GM21717 (cell line): Measurements from ENCODE around the gene ACOT7.

Experiments used
- ATAC-seq: cut with Tn5 transposase; IDR thresholded peaks from one replicate; pipeline ENCODE4 v1.9.1; 2021; ENCODE audit warnings: mild to moderate bottlenecking, moderate library complexity; ENCODE audit not compliant: unreplicated experiment

ACOT7 gene

GRCh38 chr1:6294080-6294889 lies 99.3 kb downstream of the ACOT7 start:
- ATAC-seq: no peak

DNA sequence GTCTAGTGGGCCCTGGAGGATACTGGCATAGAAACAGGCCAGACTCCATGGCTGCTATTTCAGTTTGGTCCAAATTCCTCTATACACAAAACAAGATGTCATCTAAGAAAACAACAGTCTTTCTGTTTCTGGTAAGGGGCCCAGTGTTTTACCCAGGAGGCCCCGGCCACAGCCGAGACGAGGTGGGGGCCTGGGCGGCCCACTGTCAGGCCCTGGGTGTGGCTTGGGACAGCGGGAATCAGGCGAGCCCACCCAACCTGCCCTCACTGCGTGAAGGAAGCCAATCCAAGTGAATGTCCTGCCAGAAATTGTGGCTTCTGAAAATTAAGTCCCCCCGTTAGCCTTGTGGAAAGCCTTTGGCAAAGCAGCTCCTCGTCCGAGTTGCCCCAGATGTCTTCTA lies 101.5 kb downstream of the ACOT7 start:
- ATAC-seq: no peak

DNA sequence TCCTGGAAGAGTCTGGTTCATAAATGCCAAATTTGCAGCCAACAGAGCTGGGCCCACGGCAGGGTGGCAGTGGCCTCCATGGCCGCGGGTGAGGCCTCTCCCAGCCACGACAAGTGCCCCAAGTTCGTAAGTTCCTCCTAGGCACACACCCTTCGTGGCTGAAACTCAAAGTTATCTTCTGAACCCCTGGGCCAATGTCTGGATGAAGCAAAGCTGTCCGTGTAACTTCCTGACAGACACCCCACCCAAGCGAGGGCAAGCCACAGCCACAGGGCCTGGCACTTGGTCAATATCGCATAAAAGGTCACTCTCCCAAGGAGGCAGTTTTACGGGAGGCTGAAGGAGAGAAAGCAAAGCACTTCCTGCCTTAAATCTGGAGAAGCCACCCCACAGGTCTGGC lies 104.9 kb downstream of the ACOT7 start:
- ATAC-seq: no peak

DNA sequence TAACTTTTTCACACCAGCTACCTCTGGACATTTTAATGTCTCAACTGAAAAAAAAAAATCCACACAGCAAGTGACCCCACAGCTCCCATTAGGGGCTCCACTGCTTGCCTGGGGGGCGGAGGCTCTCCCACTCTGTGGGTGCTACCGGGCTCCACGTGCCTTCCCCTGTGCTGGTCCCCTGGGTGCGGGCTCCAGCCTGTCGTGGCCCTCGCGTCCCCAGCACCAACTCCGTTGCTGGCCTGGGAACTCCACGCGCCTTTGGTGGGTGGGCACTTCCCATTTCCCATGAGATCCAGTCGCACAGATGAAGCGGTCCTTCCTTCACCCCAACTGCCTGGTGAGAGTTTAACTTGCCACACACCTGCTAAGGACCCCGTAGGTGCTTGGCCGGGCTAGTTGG lies 105.5 kb downstream of the ACOT7 start:
- ATAC-seq: no peak

DNA sequence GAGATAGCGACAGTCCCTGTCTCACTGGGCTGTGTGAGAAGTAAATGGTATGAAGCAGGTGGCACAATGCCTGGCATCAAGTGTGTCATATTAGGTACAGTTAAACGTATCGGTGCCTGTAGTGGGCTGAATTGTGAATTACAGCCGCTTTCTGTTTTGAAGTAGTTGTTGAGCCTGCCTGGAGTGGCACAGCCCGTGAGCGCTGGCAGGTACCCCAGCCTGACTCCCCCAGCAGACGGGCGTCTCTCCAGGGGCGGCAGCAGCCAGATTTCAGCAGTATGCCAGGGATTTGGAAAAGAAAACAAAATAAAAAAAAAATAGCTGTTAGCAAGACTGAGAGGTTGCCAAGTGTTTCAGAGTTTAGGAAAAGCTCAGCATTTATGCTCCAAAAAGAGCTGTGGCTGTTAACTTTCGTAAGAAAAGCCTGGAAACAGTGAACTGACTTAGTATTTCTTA lies 106.1 kb downstream of the ACOT7 start:
- no peak for ATAC-seq

GRCh38 chr1:6287029-6287428 lies 106.5 kb downstream of the ACOT7 start:
- ATAC-seq: no peak

- no peak for ATAC-seq
These were observed 107.3 kb downstream of the ACOT7 start for GRCh38 chr1:6286266-6286665.

GRCh38 chr1:6285336-6285735 lies 108.2 kb downstream of the ACOT7 start:
- ATAC-seq: no peak

DNA sequence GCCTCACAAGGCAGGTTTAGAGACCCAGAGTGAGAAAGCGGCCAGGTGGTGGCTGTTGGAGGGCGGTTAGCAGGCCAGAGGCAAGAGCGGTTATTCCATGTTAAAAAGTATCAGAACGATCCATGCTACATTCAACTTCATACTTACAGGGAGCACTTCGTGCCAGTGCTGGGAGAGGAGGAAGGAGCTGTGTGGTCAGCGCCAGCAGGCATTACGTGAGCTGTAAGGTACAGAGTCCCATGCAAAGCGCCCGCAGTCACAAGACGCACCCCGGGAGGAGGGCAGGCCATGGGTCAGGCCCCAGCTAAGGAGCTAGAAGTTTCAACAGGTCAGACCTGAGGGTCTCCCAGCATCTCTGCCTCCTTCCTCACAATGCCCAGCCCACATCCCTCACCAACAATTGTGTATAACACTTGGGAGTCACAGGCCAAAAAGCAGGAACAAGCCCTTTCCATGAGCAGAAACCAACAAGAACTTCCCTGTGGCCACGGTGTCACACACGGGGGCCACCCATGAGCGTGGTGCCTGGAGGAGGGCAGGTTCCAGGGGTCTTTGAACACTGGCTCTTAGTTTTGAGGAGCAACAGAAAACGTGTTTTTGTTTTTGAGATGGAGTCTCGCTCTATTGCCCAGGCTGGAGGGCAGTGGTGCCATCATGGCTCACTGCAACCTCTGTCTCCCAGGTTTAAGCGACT lies 110.8 kb downstream of the ACOT7 start:
- ATAC-seq: no peak

DNA sequence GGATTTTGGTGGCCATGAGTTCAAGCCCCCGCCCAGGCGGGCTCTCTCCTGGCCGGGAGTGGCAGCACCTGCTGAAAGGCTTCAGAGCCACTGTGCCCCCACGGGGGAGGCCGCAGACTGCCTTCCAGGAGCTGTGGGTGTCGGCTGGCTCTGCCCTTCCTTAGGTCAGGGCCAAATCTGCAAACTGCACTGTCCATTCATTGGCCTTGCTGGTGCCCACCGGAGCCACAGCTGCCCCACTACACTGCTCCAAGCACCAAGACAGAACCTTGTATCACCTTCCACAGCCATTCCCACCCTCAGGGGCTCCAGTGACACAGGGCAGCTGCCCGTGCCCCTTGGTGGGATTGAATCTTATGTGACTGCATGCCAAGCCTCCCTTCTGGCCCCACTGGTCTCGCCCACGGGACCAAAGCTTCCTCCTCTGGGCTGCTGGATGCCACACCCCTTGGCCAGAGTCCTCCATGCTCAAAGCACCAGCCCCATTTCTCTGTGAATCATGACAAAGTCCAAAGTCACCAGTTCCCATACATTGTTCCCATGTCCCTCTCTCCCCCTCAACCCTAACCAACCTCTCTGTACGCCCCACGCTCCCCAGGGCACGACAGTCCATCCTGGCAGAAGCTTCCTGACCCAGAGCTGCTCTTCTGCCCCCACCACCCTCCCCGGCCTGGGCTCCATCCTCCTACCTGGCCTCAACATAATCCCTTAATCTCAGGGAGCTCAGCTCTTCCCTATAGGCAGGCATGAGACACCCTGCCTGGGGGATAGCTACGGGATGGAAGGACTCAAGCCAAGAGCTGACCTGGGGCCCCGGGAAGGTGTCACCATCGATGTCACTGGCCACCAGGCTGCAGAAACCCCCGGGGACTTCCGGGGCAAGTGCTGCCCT lies 111.8 kb downstream of the ACOT7 start:
- no peak for ATAC-seq

- no peak for ATAC-seq
These were observed 112.7 kb downstream of the ACOT7 start for GRCh38 chr1:6280761-6281451.

GRCh38 chr1:6279613-6280383 lies 113.8 kb downstream of the ACOT7 start:
- no peak for ATAC-seq

- no peak for ATAC-seq
These were observed 114.5 kb downstream of the ACOT7 start for GRCh38 chr1:6279066-6279465.

- no peak for ATAC-seq
These were observed 115.3 kb downstream of the ACOT7 start for GRCh38 chr1:6278263-6278662.

DNA sequence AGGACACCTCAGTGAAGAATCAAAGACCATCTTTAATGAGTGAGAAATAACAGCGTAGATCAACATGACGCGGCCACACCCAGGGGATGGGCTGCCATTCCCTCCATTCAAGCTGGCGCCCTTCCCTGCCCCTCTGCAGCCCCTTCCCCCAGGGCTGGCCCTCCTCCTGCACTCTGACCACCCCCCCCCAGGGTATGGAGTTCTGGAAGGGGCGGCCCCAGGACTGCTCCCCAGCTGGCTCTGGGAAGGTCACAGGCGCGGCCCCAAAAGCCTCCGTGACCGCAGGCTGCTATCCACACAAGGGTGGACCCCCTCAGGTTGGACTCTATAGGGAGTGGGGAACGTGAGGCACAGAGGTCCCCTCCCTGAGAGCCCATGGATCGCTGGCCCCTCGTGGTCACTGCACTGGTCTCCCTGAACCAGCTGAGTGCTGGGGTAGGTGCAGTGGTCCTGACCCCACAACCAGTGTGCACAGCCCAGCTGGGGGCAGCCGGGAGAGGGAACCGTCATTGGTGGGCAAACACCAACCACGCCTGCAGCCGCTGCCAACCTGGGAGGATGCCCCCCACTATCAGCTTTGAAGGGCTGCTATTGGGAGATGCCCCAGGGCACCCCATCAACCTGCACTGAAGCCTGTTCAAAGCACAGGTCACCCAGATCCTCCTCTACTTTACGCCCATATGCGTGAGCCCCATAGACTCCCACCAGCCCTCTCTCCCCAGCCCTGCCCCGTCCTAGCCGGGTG lies 116.6 kb downstream of the ACOT7 start:
- no peak for ATAC-seq

- no peak for ATAC-seq
These were observed 117.5 kb downstream of the ACOT7 start for GRCh38 chr1:6275826-6276782.

DNA sequence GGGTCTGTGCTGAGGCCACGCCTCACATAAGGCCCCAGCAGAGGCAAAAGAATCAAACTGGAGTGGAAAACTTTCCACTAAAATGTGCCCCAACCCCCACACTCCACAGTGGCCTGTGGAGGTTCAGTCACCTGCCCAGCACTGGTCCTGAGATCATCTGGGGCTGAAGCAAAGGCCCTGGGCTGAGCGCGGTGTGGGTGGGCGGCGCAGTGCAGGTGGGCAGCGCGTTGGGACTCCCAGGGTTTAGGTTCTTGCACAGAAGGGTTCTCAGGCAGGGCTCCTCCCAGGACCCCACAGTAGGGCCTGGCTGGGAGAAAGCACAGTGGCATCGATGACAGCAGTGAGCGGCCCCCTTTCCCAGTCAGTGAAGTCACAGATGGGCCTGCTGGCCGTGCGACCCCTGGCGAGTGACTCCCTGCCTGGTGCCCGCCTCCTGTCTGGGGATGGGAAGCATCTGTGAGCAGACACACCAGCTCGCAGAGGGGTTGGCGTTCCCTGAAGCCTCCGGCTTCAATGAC lies 118.9 kb downstream of the ACOT7 start:
- ATAC-seq: no peak

GRCh38 chr1:6274102-6274501 lies 119.5 kb downstream of the ACOT7 start:
- ATAC-seq: no peak
